GM18909 (cell line): Measurements from ENCODE around the gene GTPBP8.
"Not testable (repeated sequence)": the region's sequence is repeated elsewhere in the genome, so short reads cannot be mapped to it uniquely, and the experiment has no call there.

Experiments used
- ATAC-seq: cut with Tn5 transposase; IDR thresholded peaks from one replicate; pipeline ENCODE4 v1.9.1; 2021; ENCODE audit warnings: mild to moderate bottlenecking; ENCODE audit not compliant: unreplicated experiment, poor library complexity

GTPBP8 gene

DNA sequence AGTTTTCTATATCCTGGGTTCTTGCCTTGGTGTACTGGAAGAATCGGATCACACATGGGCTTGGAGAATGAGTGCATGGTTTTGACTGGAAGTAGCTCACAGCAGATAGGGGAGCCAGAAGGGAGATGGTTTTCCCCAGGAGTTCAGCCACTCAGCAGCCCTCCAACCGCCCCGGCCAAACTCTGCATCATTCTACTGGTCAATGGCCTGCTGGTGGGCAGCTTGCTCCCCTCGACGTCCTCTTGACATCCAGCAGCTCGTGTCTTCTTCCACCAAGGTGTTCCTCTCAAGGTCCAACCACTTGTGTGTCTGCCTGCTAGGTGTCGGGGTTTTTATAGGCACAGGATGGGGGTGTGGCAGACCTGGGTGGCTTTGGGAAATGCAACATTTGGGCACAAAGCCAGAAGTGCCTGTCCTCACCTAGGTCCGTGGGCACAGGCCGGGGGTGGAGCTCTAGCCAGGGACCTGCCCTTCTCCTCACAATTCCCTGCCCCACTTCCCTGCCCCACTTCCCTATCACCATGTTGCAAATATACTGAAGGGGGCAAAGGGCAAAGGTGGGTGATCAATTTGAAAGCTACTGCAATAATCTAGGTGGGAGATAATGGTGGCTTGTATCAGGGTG is 3.0 kb upstream of the GTPBP8 start:
- ATAC-seq: no peak

DNA sequence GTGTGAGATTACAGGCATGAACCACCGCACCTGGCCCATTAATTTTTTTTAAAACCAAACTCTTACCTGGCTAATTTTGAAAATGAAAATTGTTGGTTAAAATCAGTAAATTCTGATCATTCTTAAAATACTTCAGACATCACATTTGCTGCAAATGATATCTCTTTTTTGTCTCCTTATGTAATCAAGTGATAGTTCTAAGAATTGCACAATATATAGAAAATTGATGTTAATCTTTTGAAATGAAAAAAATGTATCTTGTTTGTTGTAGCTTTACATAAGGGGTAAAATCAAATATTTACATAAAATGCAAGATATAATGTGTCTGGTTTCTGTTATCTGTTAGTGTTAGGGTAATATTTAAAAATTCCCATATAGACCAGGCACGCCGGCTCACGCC is 5.0 kb downstream of the GTPBP8 start:
- no peak for ATAC-seq

GRCh38 chr3:113000691-113001090 is 9.9 kb downstream of the GTPBP8 start:
- ATAC-seq: no peak

DNA sequence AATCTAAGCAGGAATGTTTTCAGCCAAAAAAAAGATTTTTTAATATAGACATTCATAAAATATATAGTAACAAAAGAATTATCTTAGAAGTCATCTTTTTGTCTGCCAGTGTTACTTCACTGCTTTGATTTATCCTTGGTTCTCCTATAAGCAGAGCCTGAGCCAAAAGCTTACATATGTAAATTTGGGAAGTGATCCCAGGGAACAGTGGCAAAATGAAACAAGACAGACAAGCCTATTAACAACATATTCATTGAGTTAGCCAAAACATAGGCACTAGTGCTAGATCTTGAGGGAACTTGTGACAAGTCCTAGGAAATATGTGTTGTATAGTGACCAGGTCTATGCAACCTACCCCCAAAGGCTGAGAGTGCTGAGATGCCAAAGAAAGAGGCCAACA is 11.3 kb downstream of the GTPBP8 start:
- ATAC-seq: no peak

DNA sequence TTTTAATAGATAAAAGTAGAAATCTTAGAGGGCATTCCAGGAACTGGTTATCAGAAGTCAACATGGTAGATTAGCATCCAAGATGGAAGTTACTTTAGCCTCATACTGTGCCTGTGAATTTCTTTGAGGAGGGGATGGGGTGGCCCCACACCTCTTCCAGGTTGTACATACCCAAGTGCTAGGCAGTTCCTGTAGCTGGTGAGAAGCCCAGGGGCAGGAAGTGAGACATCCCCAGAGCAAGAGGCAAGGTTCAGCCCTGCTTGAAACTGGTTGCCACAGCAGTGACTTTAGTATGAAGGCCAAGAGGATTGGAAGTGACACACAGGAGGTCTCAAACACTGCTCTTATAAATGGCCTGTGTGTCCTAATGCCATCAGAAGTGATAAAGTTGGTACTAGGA is 11.9 kb downstream of the GTPBP8 start:
- ATAC-seq: no peak

DNA sequence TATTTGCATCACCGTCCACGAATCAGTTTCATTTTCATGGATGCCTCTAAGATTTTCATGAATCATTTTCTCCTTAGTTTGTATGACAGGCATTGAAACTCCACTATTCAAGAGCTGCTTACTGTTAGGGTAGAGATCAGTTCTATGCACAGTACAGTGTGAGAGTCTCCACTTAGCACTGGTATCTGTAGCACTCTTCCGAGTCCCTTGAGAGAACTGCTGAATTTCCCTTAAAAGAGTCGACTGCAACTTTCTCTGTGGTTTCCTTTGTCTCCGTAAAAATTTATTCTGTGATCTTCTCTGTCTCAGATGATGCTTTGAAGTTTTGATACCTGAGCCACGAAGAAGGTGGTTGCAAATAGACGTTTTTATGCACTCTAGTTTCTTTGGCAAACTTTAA is 14.8 kb downstream of the GTPBP8 start:
- no peak for ATAC-seq

- no peak for ATAC-seq
Observed at GRCh38 chr3:113006359-113007056, 15.7 kb downstream of the GTPBP8 start.

DNA sequence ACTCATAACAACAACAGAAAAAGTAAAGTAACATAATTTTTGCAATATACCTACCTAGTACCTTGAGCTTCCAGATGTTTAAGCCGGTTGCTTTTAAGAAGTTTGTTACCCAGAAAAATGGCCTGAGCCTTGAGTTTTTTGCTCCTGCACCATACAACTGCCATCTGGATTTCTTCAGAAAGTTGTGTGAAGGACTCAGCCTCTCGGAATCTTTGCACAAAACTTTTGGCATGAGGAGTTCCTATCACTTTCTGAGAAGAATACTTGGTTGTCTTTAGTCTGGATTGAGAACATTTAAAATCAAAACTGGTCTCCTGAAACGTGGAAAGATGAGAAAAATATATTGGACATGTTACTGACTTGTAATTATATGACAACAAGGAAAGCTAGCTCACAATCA is 17.3 kb downstream of the GTPBP8 start:
- ATAC-seq: no peak

- ATAC-seq: no peak
Observed at GRCh38 chr3:113013593-113013992, 22.8 kb downstream of the GTPBP8 start.

- no peak for ATAC-seq
Observed at GRCh38 chr3:113018536-113019181, 27.9 kb downstream of the GTPBP8 start.

- ATAC-seq: peak; percentile 95
Observed at GRCh38 chr3:113019182-113020137, 28.7 kb downstream of the GTPBP8 start.

DNA sequence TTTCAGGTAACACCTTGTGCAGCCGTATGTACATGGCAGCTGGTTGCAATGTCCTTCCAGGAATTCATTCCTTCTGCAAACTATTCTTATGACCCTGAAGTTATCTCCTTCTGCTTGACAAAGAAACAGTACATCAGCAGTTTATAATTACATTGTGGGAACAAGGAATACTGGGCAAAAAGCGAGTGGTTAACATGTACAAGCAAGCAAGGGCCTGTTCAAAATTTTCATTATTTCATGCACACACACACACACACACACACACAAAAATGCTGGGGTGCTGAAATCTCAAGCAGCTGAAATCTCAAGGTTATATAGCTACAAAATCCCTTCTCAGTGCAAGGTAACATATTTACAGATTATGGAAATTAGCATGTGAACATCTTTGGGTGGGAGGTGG is 30.7 kb downstream of the GTPBP8 start:
- no peak for ATAC-seq

DNA sequence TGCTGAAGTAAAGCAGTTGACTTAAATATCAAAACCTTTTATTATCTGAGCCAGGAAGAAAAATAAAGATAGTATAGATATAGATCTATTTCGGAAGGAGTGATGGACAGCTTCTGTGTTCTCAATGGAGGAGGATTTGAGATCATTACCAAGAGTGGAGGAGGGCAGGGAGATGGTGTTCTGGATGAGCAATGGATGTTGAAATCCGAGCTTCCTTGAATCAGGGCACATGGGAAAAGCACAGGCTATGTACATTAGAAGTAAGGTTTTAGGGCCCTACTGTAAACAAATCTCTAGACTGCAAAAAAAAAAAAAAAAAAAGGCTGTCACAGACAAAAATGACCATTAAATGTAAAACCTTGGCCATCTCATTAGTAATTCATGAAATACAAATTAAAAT is 43.2 kb downstream of the GTPBP8 start:
- no peak for ATAC-seq

DNA sequence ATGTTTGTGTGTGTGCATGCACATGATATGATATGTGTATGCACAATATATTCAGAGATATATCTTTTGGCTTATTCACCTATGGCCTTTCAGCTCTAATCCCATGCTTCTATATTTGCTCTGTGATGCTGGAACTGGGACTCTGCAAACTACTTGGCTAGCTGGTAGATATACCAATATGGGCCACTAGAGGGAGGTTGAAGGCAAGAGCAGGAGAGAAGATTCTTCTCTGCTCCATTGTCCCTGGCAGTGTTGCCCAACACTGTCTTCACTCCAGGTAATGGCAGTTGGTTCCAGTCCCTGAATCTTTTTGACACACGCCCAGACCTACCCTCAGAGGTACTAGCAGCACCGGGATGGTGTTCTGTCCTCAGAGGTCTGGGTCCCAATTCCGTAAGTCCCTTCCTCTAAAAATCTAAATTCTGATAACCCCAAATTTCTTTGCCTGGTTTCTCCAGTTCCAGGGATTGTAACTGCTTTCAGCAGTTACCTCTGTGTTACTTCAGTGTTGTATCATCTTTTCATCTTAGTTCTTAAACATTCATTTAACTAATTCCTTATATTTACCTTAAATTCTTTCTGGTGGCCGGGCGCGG is 44.7 kb downstream of the GTPBP8 start:
- peak; percentile 89 for ATAC-seq

DNA sequence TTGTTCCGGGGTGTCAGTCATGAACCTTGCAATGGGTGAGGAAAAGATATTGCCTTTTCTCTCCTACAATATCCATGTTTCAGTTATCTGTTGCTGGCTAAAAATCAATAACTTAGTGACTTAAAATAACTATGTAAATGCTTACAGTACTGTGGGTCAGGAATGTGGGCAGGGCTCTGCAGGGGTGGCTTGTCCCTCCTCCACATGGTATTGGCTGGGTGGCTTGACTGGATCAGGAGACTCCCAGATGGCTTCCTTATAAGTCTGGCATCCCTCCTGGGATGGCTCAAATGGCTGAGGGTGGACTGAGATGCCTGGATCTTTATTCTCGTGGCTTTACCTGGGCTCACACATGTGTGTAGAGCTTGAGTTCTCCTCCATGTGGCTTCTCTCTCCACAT is 47.5 kb downstream of the GTPBP8 start:
- ATAC-seq: no peak

DNA sequence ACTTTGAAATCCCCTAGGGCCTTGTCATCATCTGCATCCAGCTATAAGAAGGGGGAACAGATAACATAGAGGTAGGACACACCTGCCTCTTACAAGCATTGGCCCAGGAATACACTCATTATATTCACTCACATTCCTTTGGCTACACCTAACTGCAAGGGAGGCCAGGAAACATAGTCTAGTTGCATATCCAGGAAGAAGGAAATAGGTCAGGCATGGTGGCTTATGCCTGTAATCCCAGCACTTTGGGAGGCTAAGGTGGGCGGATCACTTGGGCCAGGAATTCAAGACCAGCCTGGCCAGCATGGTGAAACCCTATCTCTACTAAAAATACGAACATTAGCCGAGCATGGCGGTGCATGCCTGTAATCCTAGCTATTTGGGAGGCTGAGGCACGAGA is 48.8 kb downstream of the GTPBP8 start:
- no peak for ATAC-seq

DNA sequence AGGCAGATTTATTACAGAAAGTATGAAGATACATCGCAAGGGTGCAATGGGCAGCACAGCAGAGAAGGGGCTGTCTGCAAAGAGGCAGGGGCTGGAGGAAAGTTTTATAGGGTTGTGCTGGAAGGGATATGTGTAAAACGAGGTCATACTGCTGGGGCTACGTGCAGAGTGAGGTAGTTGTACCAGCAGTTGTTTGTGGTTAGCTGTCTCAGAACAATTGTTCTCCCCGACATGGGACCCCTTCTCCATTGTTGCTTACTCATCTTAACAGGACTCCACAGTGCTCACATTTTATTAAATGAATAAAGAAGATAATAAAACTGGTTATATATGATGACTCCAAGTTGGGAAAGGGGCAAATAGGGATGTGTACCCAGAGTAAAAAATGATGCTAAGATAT is 49.4 kb downstream of the GTPBP8 start:
- ATAC-seq: no peak

DNA sequence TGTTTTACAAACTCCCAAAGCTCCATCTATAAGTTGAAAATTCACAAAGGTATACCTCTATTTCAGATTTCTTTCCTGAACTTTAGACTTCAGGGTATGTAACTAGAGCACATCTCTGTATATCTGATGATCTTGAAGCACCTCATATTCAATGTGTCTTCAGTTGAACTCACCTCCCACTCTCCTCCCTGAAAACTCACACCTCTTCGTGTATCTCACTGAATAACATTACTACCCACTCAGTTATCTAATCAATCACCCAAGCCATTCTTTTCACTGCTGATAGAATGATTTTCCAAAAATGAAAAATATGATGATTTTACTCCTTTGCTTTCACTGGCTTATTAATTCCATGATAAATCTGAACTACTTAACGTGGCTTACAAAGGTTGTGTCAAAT is 52.9 kb downstream of the GTPBP8 start:
- no peak for ATAC-seq

- ATAC-seq: not testable (repeated sequence)
Observed at GRCh38 chr3:113046186-113046965, 55.6 kb downstream of the GTPBP8 start.

DNA sequence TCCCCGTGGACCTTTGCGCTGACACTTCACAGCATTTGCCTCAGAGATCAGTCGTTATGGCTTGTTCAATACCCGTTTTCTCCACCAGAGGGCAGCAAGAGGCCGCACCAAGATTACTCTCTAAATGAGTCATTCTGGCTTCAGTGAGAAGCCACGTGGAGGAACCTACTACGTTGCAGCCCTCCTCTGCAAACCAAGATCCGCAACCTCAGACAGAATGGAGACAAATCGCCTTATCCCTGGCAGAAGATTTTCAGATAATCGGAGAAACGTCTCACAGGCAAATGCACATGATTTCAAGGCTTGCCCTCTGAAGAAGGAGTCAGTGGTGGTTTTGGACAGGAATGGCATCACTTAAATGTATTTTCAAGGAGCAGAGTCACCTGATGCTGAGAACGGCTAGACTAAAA is 60.5 kb downstream of the GTPBP8 start:
- peak; percentile 95 for ATAC-seq
